Measurements from ENCODE around the gene PSMD6.

PSMD6 gene

GRCh38 chr3:64046592-64046991 lies 23.3 kb upstream of the PSMD6 start:
- no peak for DNase-seq (ENCODE audit: low read depth, low spot score)

- DNase-seq (ENCODE audit: low read depth, low spot score): no peak
These were observed 19.7 kb upstream of the PSMD6 start for GRCh38 chr3:64042952-64043351.

- DNase-seq (ENCODE audit: low read depth, low spot score): no peak
These were observed 16.9 kb upstream of the PSMD6 start for GRCh38 chr3:64039981-64040733.

DNA sequence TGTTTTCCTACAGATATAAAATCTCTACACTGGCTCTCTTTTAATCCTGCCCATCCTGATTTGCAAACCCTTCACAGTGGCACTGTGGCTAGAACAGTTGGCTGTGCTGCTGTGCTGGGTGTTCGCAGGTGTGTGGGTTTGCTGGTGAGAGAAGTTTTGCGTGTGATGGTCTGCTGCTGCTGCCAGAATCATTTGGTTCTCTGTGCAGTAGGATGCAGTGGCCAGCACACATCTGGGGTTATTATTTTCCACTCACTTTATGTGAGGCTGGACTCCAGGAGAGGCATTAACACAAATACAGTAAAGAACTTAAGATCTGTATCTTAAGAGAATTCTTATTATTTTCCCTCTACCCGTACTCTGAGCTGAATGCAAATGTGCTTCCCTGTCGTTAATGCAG lies 16.0 kb upstream of the PSMD6 start:
- no peak for DNase-seq (ENCODE audit: low read depth, low spot score)

DNA sequence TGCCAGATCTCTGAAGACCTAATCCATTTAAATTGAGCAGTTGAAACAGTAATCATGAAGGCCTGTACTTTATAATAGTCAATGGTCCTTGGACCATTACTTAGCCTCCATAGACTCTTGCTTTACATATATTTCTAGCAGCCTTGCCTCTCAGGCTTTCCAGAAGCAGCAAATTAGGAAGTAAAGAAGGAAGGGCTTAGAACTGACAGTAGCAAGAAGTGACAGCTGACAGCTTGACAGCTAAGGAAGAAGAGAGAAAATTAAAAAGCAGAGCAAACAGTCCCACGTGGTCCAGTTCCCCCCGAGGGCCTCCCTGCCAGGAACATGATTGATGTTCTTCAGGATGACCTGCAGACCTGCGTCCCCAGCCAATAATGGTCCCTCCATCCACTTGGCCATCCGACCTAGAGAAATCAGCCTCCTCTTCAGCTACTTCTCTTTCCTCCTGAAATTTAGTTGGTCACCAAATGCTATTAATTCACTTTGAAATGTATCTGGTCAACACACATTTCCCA lies 15.0 kb upstream of the PSMD6 start:
- DNase-seq (ENCODE audit: low read depth, low spot score): no peak

DNA sequence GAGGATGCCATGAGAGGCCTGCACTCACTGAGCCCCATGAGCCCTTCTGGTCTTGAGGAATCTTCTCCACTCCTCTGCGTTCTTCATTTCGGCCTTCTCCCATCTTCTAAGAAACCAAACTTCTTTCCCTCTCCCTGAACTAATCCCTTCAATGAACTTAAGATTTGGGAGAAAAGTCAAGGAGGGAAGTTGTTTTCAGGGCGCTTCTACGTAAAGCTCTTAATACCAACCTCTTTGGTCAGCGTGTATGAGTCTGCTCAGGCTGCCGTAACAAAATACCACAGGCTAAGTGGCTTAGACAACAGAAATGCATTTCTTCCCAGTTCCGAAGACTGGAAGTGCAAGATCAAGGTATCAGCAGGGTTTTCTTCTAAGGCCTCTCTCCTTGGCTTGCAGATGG lies 13.8 kb upstream of the PSMD6 start:
- DNase-seq (ENCODE audit: low read depth, low spot score): no peak

DNA sequence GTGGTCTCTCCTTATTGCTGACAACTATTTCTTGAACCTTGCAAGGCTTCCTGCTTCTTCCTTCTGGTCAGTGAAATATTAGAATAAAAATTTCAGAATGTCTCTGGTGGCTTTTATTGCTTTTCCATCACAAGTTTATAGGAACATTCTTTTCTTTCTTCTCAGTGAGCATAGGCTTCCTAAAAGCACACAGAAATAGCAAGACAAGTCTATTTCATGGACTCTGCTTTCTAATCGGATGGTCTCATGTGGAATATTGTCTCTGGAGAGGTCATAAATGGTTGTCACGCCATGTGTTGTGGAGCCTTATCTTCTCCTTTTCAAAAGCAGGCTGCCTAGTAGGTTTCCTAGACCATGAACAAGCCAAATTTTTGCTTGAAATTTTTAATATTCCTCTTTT lies 9.8 kb upstream of the PSMD6 start:
- no peak for DNase-seq (ENCODE audit: low read depth, low spot score)

DNA sequence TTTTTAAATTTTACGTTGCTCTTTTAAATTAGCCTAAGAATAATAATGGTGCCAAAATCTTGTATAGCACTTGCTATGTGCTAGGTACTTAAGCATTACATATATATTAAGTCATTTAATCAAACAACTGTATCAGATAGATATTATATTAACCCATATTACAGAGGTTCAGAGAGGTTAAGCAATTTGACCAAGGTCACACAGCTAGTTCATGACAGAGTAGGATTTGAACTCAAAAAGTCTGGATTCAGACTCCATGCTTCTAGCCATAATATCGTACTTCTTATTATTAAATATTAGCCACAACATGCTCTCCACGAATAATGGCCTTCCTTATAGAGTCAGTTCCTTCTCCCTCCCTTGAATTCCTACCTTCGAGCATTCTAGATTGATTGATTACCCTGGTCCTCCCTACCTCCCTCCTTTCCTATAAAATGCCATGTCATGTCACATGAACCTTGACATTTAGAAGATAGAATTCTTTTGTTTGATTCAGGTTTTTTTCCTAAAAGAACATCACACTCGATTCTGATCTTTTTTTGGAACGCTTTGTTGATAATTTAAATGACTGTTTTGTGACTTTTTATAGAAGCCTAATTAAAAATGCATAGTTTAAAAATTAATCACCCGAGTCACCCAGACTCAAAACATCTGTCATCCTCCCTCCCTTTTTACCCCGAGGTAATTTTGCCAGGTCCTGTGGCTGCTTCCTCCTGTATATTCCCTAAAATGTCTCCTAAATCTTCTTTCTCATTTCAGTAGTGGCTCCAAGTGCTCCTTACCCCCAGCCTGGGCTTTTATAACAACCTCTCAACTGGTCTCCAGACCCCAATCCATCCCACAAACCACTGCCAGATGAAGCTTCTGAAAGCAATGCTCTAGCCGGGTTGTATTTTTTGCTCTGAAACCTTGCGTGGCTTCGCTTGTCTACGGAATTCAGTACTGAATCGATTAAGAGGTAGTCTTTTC lies 8.5 kb upstream of the PSMD6 start:
- DNase-seq (ENCODE audit: low read depth, low spot score): no peak

GRCh38 chr3:64030741-64031140 lies 7.4 kb upstream of the PSMD6 start:
- DNase-seq (ENCODE audit: low read depth, low spot score): no peak

DNA sequence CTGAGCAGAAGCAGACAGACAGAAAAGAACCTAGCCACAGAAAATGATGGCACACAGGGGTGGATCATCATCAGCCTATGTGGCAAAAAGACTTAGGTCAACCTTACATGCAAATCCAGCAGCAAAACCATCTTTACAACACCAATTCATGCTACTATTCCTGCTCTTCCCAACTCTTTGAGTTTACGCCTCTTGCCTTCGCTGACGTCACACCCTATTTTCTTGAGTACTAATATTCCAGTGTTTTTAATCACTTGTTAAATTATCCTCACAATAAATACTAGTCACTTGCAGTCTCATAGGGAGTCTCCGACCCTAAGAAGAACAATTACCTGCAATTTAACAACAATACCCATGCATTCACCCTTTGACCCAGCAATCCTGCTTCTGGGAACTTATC lies 6.0 kb upstream of the PSMD6 start:
- no peak for DNase-seq (ENCODE audit: low read depth, low spot score)

- DNase-seq (ENCODE audit: low read depth, low spot score): no peak
These were observed 5.5 kb upstream of the PSMD6 start for GRCh38 chr3:64028754-64029153.

- no peak for DNase-seq (ENCODE audit: low read depth, low spot score)
These were observed 4.4 kb upstream of the PSMD6 start for GRCh38 chr3:64027658-64028057.

- DNase-seq (ENCODE audit: low read depth, low spot score): no peak
These were observed 3.1 kb upstream of the PSMD6 start for GRCh38 chr3:64026346-64026745.

DNA sequence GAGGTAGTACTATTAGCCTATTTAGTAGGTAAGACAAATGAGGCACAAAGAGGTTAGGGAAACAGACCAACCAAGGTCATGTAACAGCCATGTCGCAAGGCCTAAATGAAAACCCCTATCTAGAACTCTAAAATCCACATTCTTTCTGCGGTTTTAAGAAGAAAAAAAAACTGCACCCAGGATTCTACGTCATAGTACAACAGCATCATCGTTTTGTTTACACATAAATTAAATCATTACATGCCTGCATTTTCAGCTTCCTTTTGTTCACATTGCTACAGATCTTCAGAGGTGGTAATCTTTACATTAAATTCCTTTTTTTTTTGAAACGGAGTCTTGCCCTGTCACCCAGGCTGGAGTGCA lies 548 bp upstream of the PSMD6 start:
- no peak for DNase-seq (ENCODE audit: low read depth, low spot score)

- no peak for DNase-seq (ENCODE audit: low read depth, low spot score)
These were observed 675 bp downstream of the PSMD6 start for GRCh38 chr3:64022451-64023186.

- DNase-seq (ENCODE audit: low read depth, low spot score): no peak
These were observed 1.4 kb downstream of the PSMD6 start for GRCh38 chr3:64021922-64022321.

DNA sequence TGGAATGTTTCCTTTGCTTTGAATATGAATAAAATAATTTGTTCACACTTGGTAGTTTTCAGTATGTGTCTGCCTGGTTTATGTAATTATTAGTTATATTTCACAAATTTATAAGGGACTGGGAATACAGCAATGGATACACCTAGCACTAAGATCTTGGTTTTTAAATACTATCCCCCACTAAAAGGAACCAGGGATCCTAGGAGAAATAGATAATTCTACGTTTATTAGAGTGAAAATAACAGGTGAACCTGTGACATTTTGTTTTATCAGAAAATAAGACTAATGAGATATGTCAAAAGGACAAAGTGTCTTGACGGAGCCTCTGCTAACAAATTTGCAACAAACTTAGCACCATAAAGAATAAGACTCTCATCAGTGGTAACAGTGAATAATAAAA lies 3.4 kb downstream of the PSMD6 start:
- DNase-seq (ENCODE audit: low read depth, low spot score): no peak

DNA sequence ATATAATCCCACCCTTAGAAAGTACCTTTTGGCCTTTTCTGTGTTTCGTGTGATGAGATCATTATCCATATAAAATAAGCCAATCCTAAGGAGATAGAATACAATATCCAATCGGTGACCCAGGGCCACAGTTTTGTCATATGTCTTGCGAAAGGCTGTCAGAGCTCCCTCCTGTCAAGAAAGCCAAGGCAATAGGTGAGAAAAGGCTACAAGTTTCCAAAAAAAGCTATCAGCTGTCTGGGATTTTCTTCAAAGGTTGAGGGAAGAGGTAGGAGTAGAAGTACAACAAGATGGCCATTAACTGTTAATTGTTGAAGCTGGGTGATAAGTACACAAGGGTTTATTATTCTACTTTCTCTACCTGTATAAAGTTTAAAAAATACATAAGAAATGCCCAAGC lies 4.0 kb downstream of the PSMD6 start:
- no peak for DNase-seq (ENCODE audit: low read depth, low spot score)

DNA sequence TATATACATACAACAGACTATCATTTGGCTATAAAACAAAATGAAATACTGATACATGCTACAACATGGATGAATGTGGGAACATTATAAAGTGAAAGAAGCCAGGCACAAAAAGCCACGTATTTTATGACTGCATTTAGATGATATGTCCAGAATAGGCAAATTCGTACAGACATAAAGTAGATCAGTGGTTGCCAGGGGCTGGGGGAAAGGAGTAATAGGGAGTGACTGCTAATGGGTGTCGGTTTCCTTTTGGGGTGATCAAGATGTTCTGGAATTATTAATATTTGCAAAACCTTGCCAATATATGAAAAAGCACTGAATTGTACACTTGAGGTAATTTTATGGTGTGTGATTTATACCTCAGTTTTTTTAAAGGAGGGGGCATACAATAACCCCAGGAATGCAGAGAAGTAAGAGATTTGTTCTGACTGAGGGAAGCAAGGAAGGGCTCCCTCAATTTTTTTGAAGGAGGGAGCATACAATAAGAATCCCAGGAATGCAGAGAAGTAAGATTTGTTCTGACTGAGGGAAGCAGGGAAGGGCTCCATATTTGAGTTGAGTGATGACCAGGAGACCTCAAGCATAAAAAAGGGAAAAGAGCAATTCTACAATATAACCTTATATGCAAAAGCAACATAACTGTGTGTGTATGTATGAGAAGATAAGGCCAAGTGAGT lies 6.2 kb downstream of the PSMD6 start:
- DNase-seq (ENCODE audit: low read depth, low spot score): no peak

- DNase-seq (ENCODE audit: low read depth, low spot score): no peak
These were observed 11.6 kb downstream of the PSMD6 start for GRCh38 chr3:64011685-64012084.

DNA sequence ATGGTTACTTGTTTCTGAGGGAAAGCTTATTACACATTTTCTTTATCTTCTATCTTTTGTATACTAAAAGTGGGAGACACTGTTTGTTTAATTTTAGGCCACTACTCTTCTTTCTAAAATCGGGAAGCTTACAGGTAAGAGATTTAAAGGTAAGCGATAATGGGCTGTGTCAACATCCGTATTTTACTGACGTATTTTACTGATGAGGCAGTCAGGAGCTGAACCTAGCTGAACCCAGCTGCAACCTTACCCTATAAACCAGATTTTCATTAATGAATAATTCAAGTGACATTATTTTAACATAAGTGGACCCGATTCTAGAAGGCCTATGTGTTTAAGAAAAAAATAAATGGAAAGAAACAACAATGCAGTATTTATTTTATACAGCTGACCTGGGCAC lies 13.1 kb downstream of the PSMD6 start:
- no peak for DNase-seq (ENCODE audit: low read depth, low spot score)

GRCh38 chr3:64009528-64009927 lies 13.8 kb downstream of the PSMD6 start:
- DNase-seq (ENCODE audit: low read depth, low spot score): no peak
